OCI-LY7 (cell line): Measurements from ENCODE around the gene ZNF668.

Experiments
- EZH2phosphoT487 ChIP-seq: fragments of 200-600 bp; sonication (generic); IDR thresholded peaks from 2 replicates; pipeline ENCODE4 v1.6.1; 2018; ENCODE audit warnings: low read depth, borderline replicate concordance, mild to moderate bottlenecking, mixed run types, antibody characterized with exemption, low read length, moderate library complexity, mixed read lengths
- TF ChIP-seq, protein P1 (sequence below): fragments of 200-600 bp; sonication (generic); conservative IDR thresholded peaks from 2 replicates; pipeline ENCODE4 v1.5.1; 2014; ENCODE audit warnings: mild to moderate bottlenecking, antibody characterized with exemption, low read length, moderate library complexity, mixed read lengths

DNA sequence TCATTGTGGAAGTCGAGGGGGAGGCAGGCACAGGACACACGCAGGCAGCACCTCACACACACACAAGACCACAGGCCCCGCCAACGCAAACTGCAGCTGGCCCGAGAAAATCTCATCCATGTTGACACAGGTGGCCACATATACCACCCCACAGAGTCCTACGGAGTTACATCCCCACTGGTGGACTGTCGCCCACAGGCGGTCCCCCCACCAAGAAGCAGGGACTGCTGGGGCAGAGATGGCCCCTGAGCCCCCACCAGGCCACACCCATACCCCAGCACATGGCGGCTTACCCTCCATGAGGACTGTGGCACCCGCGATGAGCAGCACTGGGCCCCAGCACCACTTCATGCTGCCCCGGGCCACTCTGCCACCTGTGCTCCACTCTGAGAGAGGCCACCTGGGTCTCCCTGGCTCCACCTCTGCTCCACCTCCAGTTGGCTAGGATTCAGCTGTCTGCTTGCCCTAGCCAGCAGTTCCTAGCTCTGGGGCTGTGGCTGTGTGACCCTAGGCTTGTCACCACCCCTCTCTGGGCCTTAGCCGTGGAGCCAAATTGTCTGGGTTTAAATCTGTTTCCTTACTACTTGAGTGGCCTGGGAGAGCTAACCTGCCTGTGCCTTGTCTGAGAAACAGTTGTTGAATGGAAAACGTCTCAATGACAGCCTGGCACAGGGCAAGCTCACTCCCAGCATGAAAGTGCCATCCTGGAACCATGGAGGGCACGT lies 14.6 kb upstream of the ZNF668 start, which contains the start of gene PRSS53:
- no peak for TF ChIP-seq EZH2phosphoT487
- TF ChIP-seq, protein P1, sequence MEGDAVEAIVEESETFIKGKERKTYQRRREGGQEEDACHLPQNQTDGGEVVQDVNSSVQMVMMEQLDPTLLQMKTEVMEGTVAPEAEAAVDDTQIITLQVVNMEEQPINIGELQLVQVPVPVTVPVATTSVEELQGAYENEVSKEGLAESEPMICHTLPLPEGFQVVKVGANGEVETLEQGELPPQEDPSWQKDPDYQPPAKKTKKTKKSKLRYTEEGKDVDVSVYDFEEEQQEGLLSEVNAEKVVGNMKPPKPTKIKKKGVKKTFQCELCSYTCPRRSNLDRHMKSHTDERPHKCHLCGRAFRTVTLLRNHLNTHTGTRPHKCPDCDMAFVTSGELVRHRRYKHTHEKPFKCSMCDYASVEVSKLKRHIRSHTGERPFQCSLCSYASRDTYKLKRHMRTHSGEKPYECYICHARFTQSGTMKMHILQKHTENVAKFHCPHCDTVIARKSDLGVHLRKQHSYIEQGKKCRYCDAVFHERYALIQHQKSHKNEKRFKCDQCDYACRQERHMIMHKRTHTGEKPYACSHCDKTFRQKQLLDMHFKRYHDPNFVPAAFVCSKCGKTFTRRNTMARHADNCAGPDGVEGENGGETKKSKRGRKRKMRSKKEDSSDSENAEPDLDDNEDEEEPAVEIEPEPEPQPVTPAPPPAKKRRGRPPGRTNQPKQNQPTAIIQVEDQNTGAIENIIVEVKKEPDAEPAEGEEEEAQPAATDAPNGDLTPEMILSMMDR: no peak
